Measurements from ENCODE around the gene NANOS3. TPM values are rescaled to one million over a fixed set of nuclear protein-coding genes. Genes with fewer than 3 reads are reported as not detected.

NANOS3 gene
- total RNA-seq, 4 donors from 2014 or later, result not detected

- TF ChIP-seq CTCF (IDR thresholded peaks at IDR 0.05; ENCODE audit: low read depth), result no peak
Measured at GRCh38 chr19:13859361-13859880, 17.5 kb upstream of the NANOS3 start.

DNA sequence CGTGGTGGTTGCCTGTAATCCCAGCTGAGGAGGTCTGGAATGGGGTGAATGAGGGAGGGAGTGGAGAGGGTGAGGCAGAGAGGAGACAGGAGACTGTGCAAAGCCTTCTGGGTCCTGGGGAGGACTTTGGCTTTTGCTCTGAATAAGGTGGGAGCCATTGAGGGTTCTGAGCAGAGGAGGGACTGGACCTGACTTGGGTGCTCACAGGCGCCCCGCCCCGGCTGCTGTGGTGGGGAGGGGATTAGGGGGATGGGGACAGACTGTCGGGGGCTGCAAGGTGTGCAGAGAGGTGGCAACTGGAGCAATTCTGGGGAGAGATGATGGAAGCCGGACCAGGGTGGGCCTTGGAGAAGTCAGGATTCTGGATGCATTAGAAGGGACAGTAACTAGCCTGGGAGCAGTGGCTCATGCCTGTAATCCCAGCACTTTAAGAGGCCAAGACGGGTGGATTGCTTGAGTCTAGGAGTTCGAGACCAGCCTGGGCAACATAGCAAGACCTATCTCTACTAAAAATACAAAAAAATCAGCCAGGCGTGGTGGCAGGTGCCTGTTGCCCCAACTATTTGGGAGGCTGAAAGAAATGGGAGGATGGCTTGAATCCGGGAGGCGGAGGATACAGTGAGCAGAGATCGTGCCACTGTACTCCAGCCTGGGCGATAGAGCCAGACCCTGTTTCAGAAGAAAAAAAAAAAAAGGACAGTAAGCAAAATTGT, 16.1 kb upstream of the NANOS3 start:
- no peak for TF ChIP-seq CTCF (IDR thresholded peaks at IDR 0.05; ENCODE audit: low read depth)

DNA sequence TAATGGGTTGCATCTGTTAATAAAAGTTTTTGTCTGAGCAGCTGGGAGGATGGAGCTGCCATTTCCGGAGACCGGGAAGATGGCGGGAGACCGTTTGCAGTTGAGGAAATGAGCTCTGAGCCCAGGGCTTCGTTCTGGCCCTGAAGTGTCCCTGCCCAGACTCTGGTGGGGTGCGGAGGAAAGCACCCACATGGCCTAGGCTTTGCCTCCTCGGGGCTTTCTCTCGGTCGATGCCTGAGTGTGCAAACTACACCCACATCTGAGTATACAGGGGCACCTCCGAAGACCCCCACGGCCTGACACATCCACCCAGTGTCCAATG, 15.6 kb upstream of the NANOS3 start:
- TF ChIP-seq CTCF (IDR thresholded peaks at IDR 0.05; ENCODE audit: low read depth), result no peak

GRCh38 chr19:13861714-13862531, 15.0 kb upstream of the NANOS3 start:
- TF ChIP-seq CTCF (IDR thresholded peaks at IDR 0.05; ENCODE audit: low read depth), result no peak

GRCh38 chr19:13864046-13864666, 12.8 kb upstream of the NANOS3 start:
- TF ChIP-seq CTCF (IDR thresholded peaks at IDR 0.05; ENCODE audit: low read depth), result no peak

- TF ChIP-seq CTCF (IDR thresholded peaks at IDR 0.05; ENCODE audit: low read depth), result no peak
Measured at GRCh38 chr19:13864667-13865570, 12.0 kb upstream of the NANOS3 start.

Measured in subcutaneous adipose tissue (tissue), 4 donors.